ENCODE results near the gene ZMYM4. TPM values are rescaled to one million over a fixed set of nuclear protein-coding genes. Genes with fewer than 3 reads are reported as not detected.

ZMYM4 gene
- total RNA-seq, 2 experiments from 2014 or later = 21.1 to 54.3 TPM

DNA sequence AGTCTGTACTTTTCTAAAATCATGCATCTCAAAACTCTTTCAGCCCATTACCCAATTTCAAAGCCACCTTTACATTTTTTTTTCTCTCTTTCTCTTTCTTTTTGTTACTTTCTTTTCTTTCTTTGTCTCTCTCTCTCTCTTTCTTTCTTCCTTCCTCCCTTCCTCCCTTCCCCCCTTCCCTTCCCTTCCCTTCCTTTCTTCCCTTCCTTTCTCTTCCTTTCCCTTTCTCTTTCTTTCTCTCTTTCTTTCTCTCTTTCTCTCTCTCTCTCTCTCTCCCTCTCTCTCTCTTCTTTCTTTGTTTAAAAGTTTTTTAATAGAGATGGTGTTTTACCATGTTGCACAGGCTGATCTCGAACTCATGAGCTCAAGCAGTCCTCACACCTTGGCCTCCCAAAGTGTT is 11.5 kb downstream of the ZMYM4 start:
- no peaks in the 10 kb centered on the region for H4K20me1 ChIP-seq (ENCODE audit: insufficient read depth, low read length)
- DNase-seq (ENCODE audit: low spot score) = no peak
- H3K27ac ChIP-seq (ENCODE audit: low read depth, low read length, poor library complexity, severe bottlenecking) = no peak overlapping the region
- TF ChIP-seq, protein P1, sequence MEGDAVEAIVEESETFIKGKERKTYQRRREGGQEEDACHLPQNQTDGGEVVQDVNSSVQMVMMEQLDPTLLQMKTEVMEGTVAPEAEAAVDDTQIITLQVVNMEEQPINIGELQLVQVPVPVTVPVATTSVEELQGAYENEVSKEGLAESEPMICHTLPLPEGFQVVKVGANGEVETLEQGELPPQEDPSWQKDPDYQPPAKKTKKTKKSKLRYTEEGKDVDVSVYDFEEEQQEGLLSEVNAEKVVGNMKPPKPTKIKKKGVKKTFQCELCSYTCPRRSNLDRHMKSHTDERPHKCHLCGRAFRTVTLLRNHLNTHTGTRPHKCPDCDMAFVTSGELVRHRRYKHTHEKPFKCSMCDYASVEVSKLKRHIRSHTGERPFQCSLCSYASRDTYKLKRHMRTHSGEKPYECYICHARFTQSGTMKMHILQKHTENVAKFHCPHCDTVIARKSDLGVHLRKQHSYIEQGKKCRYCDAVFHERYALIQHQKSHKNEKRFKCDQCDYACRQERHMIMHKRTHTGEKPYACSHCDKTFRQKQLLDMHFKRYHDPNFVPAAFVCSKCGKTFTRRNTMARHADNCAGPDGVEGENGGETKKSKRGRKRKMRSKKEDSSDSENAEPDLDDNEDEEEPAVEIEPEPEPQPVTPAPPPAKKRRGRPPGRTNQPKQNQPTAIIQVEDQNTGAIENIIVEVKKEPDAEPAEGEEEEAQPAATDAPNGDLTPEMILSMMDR (conservative IDR thresholded peaks at IDR 0.05; ENCODE audit: low read length) = no peak
- no peak for TF ChIP-seq EZH2phosphoT487 (IDR thresholded peaks at IDR 0.05; ENCODE audit: borderline replicate concordance, low read depth, low read length)
- H3K9me2 ChIP-seq (ENCODE audit: insufficient read depth, low read length) = no peaks in the 10 kb centered on the region
- no TSS peak for BruUV-seq (replicated peaks)
- ChIA-PET CTCF (ENCODE audit: unreplicated experiment) (no interaction called here), POLR2A (interaction anchor here (0.6 kb wide), 1 partner anchor 12 kb away, joined by 3 read pairs; no protein-coding TSS in a partner anchor)
- intact Hi-C loops (cut with micrococcal nuclease; ENCODE audit: unreplicated experiment) = no loop called here
- H3K36me3 ChIP-seq (ENCODE audit: insufficient read depth, low read length) = peaks cover 58% of the 10 kb centered on the region
- H2AFZ ChIP-seq (ENCODE audit: low read length) = no peak overlapping the region
- H3K4me3 ChIP-seq (ENCODE audit: low read depth, low read length, poor library complexity, severe bottlenecking) = no peak overlapping the region
- H3K4me2 ChIP-seq (ENCODE audit: low read length) = no peak overlapping the region
- no peaks in the 10 kb centered on the region for H3K4me1 ChIP-seq (ENCODE audit: insufficient read depth, low read length, poor library complexity, severe bottlenecking)
- peaks cover 15% of the 10 kb centered on the region for H3K9me3 ChIP-seq (ENCODE audit: low read length)
- H3K79me2 ChIP-seq (ENCODE audit: insufficient read depth, low read depth, low read length) = peaks cover 23% of the 10 kb centered on the region; the same call in 1 of the 2 replicates

DNA sequence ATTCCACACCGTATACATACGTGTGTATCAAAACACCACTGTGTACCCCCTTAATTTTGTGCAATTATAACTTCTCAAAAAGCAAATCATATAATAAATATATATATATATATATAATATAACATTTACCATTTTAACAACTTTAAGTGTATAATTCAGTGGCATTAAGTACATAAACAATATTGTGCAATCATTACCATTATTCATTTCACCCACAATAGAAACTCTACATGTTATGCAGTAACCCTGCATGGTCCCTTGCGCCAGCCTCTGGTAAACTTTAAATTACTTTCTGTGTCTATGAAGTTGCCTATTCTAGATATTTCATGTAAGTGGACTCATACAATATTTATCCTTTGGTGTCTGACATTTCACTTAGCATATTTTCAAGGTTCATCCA is 13.1 kb downstream of the ZMYM4 start:
- intact Hi-C loops (cut with micrococcal nuclease; ENCODE audit: unreplicated experiment) = no loop called here
- peaks cover 28% of the 10 kb centered on the region; the same call in 1 of the 2 replicates for H3K79me2 ChIP-seq (ENCODE audit: insufficient read depth, low read depth, low read length)
- H3K9me2 ChIP-seq (ENCODE audit: insufficient read depth, low read length) = no peaks in the 10 kb centered on the region
- DNase-seq (ENCODE audit: low spot score) = no peak
- no peak overlapping the region for H2AFZ ChIP-seq (ENCODE audit: low read length)
- ChIA-PET POLR2A (interaction anchor here (0.6 kb wide), 1 partner anchor 488 kb away, joined by 3 read pairs; the partner anchor contains the start of gene CLSPN), CTCF (ENCODE audit: unreplicated experiment) (no interaction called here)
- no peak overlapping the region for H3K4me3 ChIP-seq (ENCODE audit: low read depth, low read length, poor library complexity, severe bottlenecking)
- H3K9me3 ChIP-seq (ENCODE audit: low read length) = peaks cover 17% of the 10 kb centered on the region
- no peak overlapping the region for H3K4me2 ChIP-seq (ENCODE audit: low read length)
- no peaks in the 10 kb centered on the region for H4K20me1 ChIP-seq (ENCODE audit: insufficient read depth, low read length)
- H3K27ac ChIP-seq (ENCODE audit: low read depth, low read length, poor library complexity, severe bottlenecking) = no peak overlapping the region
- no peak for TF ChIP-seq EZH2phosphoT487 (IDR thresholded peaks at IDR 0.05; ENCODE audit: borderline replicate concordance, low read depth, low read length)
- TF ChIP-seq, protein P1 (conservative IDR thresholded peaks at IDR 0.05; ENCODE audit: low read length) = no peak
- H3K4me1 ChIP-seq (ENCODE audit: insufficient read depth, low read length, poor library complexity, severe bottlenecking) = no peaks in the 10 kb centered on the region
- peaks cover 63% of the 10 kb centered on the region for H3K36me3 ChIP-seq (ENCODE audit: insufficient read depth, low read length)
- no TSS peak for BruUV-seq (replicated peaks)

DNA sequence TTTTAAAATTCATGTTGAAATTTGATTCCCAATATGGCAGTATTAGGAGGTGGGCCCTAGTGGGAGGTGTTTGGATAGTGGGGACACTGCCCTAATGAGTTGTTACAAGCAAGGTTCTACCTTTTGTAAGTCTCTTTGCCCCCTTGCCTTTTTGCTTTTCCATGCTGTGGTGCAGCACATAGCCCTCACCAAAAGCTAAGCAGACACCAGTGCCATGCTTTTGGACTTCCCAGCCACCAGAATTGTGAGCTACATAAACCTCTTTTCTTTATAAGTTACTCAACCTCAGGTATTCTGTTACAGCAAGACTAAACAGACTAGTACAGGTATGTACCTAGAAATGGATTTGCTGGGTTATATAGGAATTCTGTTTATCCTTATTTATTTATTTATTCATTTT is 13.7 kb downstream of the ZMYM4 start:
- no peak overlapping the region for H3K4me2 ChIP-seq (ENCODE audit: low read length)
- H3K4me1 ChIP-seq (ENCODE audit: insufficient read depth, low read length, poor library complexity, severe bottlenecking) = no peaks in the 10 kb centered on the region
- H3K79me2 ChIP-seq (ENCODE audit: insufficient read depth, low read depth, low read length) = peaks cover 24% of the 10 kb centered on the region; the same call in 1 of the 2 replicates
- no peak for DNase-seq (ENCODE audit: low spot score)
- H3K9me2 ChIP-seq (ENCODE audit: insufficient read depth, low read length) = no peaks in the 10 kb centered on the region
- intact Hi-C loops (cut with micrococcal nuclease; ENCODE audit: unreplicated experiment) = no loop called here
- no peak overlapping the region for H3K27ac ChIP-seq (ENCODE audit: low read depth, low read length, poor library complexity, severe bottlenecking)
- no peaks in the 10 kb centered on the region for H4K20me1 ChIP-seq (ENCODE audit: insufficient read depth, low read length)
- POLR2A ChIA-PET = interaction anchor here (0.6 to 0.7 kb wide), 4 partner anchors 32 to 488 kb away, joined by 3 to 6 read pairs (median 4); partner anchors contain the start of gene CLSPN
- H3K36me3 ChIP-seq (ENCODE audit: insufficient read depth, low read length) = peaks cover 63% of the 10 kb centered on the region
- no peak overlapping the region for H3K4me3 ChIP-seq (ENCODE audit: low read depth, low read length, poor library complexity, severe bottlenecking)
- no TSS peak for BruUV-seq (replicated peaks)
- CTCF ChIA-PET (ENCODE audit: unreplicated experiment) = no interaction called here
- TF ChIP-seq EZH2phosphoT487 (IDR thresholded peaks at IDR 0.05; ENCODE audit: borderline replicate concordance, low read depth, low read length) = no peak
- TF ChIP-seq, protein P1 (conservative IDR thresholded peaks at IDR 0.05; ENCODE audit: low read length) = no peak
- peaks cover 17% of the 10 kb centered on the region for H3K9me3 ChIP-seq (ENCODE audit: low read length)
- no peak overlapping the region for H2AFZ ChIP-seq (ENCODE audit: low read length)

All from OCI-LY7 (cell line).